ENCODE data around the gene EHD4. TPM values are rescaled to one million over a fixed set of nuclear protein-coding genes. Genes with fewer than 3 reads are reported as not detected.
A peak's percentile ranks its signal among the peaks of the same experiment; 100 is the strongest.

EHD4 gene
- 19.6 TPM for polyA plus RNA-seq (2013, experiment 1 of 2; ENCODE audit: insufficient read length)
- 14.7 TPM for polyA plus RNA-seq (2013, experiment 2 of 2; ENCODE audit: insufficient read length)

DNA sequence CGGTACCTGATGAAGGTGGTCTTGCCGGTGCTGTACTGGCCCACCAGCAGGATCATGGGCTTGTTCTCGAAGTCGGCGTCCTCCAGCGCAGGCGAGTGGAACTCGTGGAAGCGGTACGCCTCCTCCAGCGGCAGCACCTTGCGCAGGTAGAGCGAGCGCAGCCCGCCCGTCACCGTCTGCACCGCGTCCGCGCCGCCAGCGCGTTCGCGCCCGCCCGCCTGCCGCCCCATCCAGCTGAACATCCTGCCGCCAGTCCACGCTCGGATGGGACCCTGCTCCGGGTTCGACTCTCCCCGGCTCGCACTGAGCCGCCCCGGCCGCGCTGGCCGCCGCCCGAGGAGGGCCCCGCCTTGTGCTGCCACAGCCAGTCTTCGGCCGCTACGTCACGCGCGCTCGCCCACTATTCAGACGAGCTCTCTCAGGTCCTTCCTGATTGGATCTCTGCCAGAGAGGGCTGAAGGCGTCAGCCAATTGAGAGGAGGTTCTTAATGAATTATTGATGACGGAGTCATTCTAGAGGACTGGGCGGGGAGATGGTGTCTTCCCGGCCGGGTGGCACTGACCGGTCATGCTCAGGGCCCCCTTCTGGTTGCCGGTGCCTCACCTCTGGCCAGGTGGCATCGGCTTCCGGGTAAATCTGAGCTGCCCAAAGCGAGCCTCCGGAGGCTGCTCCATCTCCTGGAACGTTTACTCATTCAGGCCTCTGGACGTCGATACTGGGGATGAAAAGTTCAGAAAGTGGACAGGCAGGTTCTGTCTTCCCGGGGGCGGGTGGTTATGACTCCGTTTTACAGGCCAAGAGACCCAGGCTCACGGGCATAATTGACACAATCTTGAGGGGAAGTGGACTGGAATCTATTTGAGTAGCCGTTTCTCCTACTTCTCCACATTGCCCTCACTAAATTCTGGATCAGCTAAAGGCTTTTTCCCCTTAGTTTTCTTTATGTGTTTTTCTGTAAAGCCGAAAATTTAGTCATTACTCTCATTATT, at the start of gene EHD4:
Gene EHD4 (minus strand): TSS at position 305 of the 990 bp plus-strand sequence. CDS start 63 bp downstream, at position 242.
- DNase-seq, result peak; percentile 100

DNA sequence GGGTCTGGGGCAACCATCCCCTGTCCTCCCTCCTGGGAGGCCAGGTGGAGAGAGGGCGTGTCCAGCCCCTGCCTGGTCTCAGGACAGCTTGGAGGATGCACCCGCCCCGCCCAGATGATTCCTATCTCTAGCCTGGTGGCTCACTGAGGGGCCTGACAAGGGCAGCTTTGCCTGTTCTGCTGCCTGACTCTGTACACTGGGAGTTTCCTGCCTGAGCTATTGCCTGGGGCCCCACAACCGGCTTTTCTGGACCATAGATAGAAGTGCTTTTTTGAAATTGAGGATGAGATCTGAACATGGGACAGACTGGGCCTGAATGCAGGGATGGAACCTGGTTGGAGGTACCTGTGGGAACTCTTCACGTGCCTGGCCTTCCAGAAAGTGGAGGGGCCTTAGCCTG, 49.2 kb upstream of the EHD4 start:
- no peak for DNase-seq

DNA sequence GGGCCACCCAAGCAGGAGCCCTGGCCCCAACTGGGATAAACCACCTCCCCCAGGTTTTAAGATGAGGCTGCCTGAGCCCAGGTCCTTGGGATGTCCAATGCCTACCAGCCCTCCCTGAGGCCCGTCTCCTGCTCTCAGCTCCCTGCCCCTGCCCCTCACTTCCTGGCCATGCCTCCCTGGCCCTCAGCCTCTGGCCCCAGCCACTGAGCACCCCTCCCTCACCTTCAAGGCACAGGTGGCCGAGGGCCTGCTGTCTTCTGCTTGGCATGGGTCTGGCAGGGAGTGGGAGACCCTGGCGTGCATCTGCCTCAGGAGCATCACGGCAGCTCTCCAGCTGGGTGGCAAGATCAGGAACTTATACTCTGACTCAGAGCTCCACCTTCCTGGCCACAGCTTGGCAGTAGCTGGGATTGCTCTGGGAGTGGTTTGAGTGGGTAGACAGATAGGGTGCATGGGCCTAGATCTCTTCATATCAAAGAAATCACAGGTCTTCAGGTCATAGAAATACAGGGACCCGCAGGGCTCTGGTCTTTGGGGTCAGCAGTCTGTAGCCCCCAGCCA, 48.4 kb upstream of the EHD4 start, which contains the start of gene PLA2G4E:
Gene PLA2G4E (minus strand): TSS at position 330 of the 561 bp plus-strand sequence. CDS start 12 bp downstream, at position 318.
- DNase-seq, result no peak

DNA sequence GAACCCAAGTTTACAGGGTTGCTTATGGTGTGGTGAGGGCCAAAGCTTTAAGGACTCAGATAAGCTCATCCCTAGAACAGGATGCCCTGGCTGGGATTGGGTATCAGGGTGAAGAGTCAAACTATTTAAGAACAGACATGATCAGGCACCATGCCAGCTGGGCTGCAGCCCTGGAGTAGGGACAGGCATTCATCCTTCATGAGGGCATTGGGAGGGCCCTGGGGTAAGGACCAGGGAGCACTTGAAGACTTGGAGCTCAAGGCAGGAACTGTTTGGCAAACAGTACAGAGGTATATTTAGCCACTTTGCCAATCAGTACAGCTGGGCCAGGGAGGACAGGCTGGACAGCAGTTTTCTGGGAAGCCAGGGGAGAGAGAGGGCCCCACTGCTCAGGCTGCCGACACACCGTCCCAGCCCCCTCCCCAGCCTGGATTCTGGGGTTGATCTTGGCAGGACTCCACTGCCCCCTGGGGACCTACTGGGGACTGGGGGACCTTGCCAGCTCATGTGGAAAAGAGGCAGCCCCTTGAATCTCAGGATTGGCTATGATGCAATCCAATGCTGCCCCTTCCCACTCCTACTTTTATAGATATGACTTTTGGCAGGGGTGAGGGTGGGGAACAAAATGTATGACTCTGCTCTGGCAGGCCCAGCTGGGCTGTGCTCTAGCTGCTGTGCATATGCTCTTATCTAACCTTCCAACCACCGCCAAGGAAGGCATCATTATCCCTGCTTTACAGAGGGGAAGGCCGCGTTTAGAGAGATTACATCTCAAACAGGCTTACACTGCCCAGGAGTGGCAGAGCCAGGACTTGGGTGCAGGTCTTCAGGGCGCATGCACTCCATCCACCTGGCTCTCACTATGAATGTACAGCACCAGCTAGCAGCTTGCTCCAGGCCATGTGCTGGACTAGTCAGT, 46.2 kb upstream of the EHD4 start:
- no peak for DNase-seq

DNA sequence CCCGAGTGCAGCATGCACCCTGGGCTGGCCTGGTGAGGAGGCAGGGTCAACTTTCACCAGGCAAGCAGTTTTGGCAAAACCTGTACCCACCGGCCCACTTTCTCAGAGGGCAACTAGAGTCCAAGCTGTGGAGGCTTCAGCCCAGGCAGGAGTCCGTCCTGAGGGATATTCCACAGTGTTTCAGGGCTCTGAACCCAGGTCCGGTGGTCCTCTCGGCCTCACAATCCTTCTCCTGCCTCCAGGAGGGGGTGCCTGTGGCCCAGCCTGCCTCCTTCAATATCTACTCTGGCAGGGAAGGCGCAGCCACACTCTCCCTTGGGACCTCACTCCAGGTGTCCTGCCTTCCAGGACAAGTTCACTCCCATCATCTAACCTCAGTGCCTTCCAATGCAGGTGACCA, 44.6 kb upstream of the EHD4 start:
- DNase-seq, result no peak

DNA sequence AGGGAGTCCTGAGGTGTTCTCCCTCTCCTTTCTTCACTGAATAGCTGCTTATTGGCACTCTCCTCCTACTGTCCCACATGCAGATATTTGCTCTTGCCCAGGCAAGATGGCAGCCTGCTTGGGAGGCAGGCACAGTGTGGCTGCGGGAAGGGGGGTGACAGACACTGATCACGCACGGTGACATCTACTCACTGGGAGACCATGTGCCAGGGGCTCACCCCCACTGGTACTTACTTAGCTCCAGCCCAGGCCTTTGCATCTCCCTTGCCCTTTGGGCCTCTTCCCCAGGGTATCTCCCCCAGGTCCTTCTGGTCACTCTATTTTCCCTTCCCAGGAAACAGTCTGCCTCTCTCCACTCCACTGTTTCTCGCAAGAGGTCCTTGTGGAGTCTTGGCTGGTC, 42.0 kb upstream of the EHD4 start:
- DNase-seq, result no peak

DNA sequence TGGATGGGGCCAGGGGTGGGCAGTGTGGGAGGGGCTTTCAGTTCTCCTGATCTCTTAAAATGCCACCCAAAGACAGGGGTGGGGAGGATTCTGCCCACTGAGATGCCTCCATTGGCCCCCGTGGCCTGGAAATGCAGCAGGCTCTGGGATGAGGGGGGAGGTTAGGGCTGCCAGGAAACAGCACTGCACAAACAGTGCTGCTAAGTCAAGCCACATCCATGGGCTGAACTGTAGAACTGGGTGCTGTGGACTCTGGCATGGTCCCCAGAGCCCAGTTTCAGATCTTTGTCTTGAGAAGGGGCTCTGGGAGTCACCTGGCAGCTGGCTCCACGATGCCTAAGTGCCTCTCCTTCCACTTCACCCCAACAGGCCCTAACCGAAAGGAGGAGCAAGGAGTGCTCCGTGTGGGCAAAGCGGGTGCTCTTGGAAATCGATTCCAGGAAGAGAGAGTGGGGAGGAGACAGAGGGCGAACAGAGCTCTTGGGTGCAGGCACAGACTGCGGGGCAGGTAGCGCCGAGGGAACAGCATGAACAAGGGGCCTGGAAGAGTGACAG, 40.6 kb upstream of the EHD4 start:
- DNase-seq, result no peak

DNA sequence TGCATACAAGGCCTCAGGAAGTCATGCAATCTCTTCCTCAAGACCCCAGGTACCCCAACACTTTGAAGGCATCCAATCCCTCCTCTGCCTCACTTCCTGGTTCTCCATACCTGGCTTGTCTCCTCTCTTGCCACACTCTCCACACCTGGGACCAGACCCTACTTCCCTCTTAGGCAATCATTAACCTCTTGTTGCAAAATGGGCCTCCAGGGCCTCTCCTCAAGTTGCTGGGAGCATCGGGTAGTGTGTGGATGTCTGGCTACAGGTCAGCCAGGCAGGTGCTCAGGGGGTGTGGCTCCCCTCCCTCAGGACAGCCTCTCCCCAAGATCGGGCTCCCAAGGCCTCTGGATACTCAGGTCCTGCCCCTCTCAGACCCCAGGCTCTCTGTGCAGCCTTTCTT, 39.9 kb upstream of the EHD4 start:
- no peak for DNase-seq

DNA sequence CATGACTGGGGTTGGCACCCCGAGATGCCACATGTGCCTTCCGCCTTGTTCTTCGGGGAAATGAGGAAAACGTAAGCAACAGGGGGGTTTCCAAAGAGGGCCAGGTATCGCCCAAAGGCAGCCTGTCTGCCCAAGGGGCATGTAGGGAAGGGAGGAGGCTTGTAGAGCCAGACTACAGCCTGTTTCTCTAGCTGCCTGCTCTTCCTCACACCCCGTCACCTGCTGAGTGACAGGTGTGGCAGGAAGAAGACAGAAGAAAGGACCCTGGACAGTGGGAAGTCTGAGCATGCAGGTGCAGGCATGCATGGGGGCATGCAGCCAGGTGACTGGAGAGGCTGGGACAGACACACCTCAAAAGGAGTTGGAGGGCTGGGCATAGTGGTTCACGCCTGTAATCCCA, 38.7 kb upstream of the EHD4 start:
- no peak for DNase-seq

DNA sequence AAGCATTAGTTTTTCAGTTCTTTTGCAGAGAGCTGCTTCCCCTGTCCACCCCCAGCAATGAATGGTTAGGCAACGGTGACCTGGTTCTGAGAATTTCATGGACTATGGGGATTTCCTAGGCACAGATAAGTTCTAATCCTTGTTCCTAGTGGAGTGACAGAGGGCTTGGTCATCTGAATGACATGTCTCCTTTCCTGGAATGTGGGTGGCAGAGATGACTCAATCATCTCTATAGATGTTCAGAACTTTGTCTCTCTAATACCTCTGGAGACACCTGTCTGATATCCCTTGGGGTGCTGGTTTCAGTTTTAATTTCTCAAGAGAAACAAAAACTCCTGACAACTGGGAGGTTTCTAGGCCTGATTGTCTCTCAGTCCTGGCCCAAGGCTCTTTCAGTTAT, 38.1 kb upstream of the EHD4 start:
- DNase-seq, result peak; percentile 7

DNA sequence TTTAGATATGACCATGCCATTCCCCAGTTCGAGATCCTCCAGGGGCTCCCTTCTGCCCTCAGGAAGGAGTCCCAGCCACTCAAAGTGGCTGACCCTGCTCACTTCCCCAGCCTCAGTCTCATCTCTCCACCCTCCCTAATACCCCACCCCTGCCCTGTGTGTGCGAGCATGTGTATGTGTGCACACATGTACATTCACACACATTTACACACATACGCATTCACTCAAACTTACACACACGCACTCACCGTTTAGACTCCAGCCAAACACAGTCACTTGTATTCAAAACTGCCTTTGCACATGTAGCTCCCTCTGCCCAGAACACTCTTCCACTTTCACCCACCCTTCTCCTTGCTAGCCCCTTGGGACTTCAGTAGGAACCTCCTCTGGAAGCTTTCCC, 37.1 kb upstream of the EHD4 start:
- DNase-seq, result no peak

DNA sequence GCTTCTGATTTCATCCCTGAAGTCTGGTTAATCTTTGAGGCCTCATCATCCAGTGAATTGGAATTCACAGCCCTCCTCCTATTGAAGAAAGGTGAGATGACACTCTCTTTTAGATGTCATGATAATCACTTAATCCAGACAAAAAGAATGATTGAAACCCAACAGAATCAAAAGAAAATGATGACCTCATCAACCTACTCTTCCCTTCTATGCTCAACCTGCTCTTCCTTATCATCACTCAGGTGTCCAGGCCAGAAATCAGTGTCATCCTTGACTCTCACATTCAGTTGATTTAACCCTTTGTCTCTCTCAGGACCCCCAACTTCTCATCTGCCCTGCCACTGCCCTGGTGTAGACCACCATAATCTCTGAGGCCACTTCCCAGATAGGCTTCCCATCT, 36.7 kb upstream of the EHD4 start:
- DNase-seq, result no peak

DNA sequence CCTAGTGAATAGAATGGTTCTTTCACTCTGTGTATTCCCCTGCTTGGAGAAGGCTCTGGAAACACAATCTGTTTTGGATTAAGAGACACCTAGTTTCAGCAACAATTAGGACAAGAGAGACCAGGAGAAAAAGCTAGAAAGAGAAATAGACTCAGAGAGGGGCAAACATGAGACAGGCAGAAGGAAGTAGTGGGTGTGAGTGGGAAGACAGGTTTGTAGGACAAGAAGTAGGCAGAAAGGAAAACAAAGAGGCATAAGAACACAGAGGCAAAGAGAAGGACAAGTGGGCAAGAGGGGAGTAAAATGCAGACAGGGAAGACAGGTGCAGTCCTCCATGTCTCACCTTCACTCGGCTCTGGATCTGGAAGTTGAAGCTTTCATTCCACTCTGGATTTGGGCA, 35.0 kb upstream of the EHD4 start:
- DNase-seq, result no peak

DNA sequence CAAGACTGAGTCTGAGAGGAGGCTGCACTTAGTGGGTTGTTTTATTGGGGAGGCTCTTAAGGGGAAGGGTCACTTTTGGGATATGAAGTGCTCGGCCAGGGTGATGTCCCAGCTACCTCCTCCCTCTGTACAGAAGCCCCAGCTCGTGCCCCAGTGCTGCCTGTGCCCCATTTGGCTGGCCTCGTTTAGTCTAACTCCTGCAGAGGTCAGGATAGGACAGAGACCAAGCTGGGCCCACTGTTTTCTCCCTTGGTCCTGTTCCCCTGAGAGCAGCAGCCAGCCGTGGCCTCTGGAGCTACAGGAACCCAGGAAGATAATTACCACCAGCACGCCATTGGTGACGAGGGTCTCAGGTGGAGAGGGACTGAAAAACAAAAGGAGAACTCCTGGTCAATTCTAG, 30.0 kb upstream of the EHD4 start:
- no peak for DNase-seq

DNA sequence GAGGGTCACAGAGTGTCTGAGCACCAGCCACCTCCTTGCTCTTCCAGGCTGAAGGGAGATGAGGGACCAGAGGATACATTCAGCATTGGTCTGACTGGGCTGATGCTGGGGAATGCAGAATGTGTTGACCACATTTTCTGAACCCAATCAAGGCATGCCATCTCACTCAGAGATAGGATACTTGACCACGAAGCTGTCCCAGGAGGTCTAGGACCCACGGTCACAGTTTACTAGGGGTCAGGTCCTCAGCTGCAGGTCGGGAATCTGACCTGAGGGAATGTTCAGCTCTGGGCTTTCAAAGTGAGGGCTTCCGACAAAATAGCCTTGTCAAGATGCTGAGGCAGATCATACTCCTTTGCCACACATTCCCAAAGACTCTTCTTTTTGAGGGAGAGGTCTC, 28.9 kb upstream of the EHD4 start:
- no peak for DNase-seq

DNA sequence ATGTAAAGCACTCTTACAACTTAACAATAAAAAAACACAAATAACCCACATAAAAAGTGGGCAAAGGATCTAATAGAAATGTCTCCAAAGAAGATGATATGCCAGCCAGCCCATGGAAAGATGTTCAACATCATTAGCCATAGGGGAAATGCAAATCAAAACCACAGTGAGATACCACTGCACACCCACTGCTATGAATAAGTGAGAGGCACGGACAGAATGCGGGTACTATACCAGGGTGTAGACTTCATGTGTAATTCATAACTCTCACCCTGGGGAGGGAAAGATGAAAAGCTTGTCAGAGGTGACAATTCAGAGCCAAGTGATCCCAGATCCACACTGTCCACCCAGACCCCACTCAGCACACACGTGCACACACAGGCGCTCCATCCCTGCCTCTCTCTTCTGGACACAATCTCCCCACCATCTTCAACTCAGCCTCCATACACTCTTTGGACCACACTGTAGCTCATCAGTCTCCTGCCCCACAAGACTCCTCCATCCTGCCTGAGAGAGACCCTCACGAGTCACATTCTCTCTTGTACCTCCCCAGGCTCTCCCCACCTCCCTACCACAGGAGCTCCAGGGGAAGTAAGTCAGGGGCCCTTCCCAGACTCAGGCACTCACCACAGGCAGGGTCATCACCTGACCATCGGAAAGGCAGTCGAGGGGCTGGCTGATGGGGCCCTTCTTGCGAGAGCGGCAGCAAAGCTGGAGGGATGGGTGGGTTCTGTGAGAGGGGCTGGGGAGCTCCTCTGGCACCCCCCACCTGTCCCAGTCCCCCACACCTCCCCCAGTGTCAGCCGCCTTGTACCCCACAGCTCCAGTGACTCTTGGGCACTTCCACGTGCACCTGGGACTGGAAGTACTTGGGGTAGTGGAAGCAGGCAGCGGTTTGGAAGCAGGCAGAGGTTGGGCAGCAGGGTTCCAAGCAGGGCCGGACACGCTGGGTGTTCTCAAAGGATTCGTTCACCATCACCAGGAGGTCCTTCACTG, 27.2 kb upstream of the EHD4 start:
- DNase-seq, result no peak

DNA sequence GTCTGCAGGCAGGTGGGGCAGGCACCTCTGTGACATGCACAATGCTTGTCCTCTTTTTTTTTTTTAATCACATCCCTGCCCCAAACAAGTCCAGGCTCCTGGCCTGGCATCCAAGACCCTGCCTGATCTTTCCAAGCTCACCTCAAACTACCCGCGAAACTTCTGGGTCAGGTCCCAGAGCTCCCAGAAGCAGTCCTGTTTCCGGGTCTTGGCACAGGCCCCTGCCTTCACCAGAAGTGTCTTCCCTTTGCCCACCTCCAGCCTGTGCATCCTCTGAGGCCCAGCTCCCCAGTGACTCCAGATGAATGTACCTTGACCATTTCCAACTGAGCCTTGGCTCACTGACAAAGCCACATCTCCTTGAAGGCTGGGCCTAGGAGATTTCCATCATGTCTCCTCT, 25.5 kb upstream of the EHD4 start:
- no peak for DNase-seq

DNA sequence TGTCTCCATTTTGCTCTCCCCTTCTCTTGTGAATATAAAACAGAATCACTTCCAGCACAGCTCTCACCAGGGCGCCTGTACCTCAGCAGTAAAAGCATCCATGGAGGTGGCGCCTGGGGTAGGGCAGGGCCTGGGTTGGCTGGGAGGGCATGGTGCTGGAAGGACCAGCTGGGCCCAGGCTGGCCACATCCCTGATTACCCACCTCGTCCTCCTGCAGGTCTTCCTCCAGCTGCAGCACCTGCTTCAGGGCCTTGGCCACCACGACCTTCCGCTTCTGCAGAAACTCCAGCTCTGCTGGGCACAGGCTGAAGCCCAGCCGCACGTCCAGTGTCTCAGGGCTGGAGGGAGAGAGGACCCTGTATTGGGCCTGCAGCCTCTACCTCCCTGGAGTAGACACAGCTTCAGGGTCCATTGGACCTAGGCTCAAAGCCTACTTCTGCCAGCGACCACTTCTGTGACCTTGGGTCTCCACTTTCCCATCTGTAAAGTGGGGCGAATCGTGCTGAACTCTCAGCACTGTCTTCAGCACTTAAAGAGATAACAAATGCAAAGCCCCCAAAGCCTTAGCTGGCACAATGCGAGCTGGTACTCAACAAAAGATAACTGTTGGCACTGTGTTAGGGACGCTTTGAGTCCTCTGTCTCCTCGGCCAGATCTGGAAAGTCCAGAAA, 24.7 kb upstream of the EHD4 start:
- no peak for DNase-seq

DNA sequence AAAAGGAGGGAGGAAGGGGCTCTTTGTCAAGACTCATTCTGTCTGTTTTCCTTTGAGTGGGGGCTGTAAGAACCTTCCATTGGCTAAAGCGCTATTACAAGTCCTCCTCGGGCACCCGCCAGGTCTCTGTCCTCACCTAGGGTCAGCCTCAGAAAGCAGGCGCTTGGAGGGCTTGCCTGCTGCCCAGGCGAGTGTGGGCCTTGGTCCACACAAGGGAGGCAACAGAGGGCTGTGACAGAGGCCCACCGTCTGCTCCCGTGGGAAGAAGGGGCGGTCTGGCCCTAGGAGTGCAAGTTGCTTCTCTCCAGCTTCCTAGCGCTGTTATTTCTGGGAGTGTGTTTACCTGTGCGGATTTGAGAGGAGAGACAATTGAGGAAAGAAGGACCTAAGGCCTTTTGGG, 24.0 kb upstream of the EHD4 start:
- DNase-seq, result no peak

DNA sequence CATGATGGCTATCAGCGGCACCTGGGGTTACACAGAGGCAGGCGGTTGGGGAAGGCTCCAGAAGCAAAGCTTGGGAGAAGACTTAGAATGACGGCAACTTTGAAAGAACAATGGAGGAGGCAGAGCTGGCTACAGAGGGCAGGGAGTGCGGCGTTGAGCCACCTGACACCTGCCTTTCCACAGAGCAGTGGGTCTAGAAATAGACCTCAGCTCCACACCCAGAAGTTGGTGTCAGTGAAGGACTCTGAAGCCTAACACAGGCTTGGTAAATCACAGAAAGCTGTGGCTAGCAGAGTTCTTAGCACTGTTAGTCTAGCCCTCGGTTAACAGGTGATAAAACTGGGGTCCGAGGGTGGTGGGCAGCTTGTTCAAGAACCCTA, 23.1 kb upstream of the EHD4 start:
- DNase-seq, result no peak

All from fibroblast of skin of back (primary cell).